HG03025 (cell line): Measurements from ENCODE around the gene UBA5.
"Not testable (repeated sequence)": the region's sequence is repeated elsewhere in the genome, so short reads cannot be mapped to it uniquely, and the experiment has no call there.

Experiments used
- ATAC-seq: cut with Tn5 transposase; IDR thresholded peaks from one replicate; pipeline ENCODE4 v1.9.1; 2021; ENCODE audit warnings: mild to moderate bottlenecking, moderate library complexity; ENCODE audit not compliant: unreplicated experiment, low FRiP score

UBA5 gene

DNA sequence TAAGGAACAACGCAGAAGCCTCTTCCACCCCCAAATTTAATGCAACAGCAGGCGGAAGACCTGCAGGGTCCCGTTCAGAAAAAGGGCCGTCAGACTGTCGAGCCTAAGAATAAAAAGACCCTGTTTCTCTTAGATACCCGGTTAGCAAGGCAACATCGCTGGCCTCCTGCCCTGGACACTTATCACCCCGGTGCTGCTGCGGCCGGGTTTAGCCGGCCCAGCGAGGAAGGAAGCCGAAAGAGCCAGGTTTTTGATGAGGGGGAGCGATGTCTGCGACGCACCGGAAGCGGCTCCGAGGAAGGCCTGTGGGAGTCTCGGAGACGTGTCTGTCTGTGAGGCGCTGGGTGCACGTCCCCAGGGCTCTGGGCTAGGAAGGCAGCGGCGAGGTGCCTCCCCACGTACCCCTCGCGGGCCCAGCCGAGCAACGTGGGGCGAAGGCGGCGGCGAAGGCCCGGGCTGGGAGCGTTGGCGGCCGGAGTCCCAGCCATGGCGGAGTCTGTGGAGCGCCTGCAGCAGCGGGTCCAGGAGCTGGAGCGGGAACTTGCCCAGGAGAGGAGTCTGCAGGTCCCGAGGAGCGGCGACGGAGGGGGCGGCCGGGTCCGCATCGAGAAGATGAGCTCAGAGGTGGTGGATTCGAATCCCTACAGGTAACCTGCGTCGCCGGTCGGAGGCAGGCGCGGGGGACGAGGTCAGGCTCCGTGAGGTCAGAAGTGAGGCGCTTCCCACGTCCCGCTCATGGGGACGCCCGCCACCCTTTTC, at the start of gene UBA5:
Gene UBA5, plus strand, starts transcription at position 278 of the 759 bp plus-strand sequence. Its CDS starts 209 bp downstream, at position 487.
- ATAC-seq = peak; percentile 68

GRCh38 chr3:132615301-132615700, 44.8 kb upstream of the UBA5 start:
- not testable (repeated sequence) for ATAC-seq

- no peak for ATAC-seq
Measured at GRCh38 chr3:132615881-132616280, 44.2 kb upstream of the UBA5 start.

GRCh38 chr3:132616780-132617179, 43.3 kb upstream of the UBA5 start:
- ATAC-seq = no peak

DNA sequence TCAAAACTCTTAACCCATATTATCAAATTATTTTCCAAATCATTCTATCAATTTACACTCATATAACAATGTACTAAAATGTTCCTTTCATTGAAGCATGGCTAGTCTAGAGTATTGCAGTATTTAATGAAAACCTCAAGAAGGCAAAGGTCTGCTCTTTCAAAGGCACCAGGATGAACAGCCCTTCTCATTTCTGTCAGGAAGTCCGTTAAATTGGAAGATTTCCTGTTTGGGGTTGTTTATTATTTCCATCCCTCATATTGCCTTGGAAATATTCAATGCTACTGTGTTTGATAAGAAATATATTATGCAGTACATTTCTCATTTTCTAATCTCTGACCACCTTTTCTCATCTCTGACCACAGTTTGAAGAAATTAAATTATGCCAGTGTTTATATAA, 38.0 kb upstream of the UBA5 start:
- no peak for ATAC-seq

GRCh38 chr3:132622761-132623160, 37.4 kb upstream of the UBA5 start:
- no peak for ATAC-seq

DNA sequence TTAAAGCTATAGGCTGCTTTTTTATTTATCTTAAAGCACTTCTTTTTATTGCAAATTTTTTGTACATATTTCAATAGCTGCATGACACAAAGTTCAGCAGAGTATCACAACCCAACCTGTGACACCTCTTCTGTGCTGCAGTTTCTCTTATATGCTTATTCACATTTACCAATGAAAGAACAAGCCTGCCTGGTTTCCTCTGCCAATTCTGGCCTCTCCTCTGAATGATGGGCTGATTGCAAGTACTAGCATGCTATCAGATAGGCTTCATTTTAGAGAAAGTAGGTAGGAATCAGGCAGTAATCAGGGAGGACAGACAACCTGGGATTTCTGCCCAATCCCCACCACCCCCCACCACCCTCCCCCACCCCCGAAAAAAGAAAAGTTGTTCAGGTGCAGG, 36.5 kb upstream of the UBA5 start:
- no peak for ATAC-seq

- ATAC-seq = no peak
Measured at GRCh38 chr3:132624790-132625189, 35.3 kb upstream of the UBA5 start.

DNA sequence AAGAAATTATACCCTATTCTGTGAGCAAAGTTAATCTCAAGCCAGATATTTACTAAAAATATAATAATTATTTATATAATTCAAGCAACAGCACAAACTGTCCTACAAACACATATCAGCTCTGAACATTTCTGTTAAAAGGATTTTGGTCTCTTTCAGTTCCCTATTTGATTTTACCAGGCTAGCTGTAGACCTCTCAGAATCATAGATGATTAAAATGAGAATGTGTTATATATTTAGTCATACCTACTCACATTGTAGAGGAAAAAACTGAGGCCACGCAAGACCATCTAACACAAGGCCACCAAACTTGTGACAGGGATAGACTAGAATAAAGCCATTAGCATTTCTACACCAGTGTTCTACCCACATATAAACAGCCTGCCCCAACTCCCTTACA, 34.5 kb upstream of the UBA5 start:
- ATAC-seq = peak; percentile 57

DNA sequence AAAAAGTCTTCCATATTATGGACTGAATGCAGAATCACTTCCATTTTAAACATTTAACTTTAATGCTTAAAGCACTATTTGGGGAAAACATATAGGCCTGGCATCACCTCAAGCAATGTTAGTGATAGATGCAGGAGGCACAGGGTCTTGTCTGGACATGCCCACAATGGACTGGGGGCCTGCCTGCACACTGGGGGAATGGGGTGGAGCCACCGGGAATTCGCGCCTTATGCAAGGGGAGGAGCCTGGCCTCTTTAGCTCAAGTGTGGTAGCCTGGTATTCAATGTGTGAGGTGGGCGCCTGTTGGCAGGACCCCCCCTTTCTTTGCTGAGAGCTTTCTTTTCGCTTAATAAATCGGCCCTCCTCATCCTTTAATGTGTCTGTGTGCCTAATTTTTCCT, 33.2 kb upstream of the UBA5 start:
- no peak for ATAC-seq

DNA sequence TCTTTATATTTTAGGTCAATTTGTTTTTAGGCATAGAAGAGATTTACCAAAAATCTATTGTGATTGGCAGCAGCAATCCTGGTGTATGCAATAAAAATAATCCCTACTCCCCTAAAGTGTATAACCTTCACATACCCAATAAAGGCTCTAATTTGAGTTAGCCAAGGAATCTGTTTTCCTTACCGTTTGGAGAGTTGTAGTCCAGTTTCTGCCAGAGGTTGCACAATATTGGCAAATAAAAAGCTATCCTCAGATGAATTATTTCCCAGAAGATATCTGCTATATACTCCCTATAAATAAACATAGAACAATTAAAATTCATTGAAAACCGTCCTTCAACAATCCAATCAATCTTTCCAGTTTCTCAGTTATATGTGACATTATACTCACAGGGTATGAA, 32.0 kb upstream of the UBA5 start:
- ATAC-seq = no peak

- ATAC-seq = no peak
Measured at GRCh38 chr3:132629928-132630327, 30.2 kb upstream of the UBA5 start.

DNA sequence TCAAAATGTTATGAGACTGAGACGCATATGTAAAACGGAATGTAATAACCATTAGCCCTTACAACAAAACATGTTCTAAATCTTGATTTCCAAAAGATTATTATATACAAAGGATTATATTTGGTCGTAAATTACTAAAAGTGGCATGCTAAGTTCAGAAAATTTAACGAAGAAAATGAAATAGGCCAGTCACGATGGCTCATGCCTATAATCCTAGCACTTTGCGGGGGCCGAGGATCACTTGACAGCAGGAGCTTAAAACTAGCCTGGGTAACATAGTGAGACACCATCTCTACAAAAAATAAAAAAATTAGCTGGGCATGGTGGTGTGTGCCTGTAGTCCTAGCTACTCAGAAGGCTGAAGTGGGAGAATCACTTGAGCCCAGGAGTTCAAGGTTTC, 29.5 kb upstream of the UBA5 start:
- no peak for ATAC-seq

DNA sequence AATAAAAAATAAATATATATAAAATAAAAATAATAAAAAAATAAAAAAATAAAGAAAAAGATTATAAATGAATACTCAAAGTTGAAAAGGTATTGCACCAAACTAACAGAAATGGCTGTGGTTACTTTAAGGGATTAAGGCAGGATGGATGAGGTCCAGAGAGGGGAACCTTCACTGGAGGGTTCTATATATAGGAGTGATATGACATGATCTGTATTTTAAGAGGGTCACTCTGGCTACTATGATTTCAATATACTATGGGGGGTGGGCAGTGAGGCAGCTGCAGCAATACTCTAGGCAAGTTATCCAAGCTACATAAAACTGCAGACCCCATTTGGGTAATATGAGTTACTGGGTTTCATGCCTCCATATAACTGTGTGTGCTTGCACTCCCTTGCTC, 25.1 kb upstream of the UBA5 start:
- ATAC-seq = no peak

DNA sequence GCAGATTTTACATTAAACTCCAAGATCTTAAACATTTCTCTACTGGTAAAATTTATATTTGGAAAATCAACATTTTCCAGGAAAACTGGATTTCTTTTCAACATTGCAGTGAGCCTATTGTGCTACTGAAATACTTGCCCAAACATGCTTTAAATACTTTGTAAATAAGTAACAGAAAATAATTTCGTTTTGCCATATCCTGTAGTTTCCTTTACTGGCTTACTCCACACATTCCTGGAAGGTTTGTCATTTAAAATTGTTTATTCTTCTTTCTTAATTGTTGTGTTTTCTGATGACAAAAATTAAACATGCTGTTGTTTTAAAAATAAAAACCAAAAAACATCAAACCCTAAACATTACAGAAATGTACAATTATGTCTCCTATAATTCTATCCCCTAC, 22.5 kb upstream of the UBA5 start:
- no peak for ATAC-seq

DNA sequence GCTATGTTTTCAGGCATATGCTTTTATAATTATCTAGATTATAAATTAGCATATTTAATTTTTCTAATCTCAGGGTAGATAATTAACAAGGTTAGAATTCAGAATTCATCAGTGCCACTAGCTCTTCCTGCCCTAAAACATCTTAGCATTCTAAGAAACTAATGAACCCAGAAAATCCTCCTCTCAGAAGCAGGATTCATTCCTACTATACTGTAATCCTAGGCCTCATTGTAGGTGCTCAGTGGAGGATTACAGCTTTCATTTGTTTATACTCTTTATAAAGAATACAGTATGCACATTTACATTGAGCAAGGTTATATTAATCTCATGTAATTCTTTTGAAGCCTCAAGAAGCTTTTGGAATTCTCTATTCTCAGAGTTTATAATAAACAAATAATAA, 21.4 kb upstream of the UBA5 start:
- ATAC-seq = no peak

DNA sequence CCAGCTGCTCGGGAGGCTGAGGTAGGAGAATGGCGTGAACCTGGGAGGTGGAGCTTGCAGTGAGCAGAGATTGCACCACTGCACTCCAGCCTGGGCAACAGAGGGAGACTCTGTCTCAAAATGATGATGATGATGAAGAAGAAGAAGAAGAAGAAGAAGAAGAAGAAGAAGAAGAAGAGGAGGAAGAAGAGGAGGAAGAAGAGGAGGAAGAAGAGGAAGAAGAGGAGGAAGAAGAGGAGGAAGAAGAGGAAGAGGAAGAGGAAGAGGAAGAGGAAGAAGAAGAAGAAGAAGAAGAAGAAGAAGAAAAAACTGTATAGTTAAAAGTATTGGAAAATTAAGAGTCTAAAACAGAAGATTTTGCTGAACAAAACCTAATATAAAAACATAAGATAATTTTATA, 18.7 kb upstream of the UBA5 start:
- not testable (repeated sequence) for ATAC-seq

DNA sequence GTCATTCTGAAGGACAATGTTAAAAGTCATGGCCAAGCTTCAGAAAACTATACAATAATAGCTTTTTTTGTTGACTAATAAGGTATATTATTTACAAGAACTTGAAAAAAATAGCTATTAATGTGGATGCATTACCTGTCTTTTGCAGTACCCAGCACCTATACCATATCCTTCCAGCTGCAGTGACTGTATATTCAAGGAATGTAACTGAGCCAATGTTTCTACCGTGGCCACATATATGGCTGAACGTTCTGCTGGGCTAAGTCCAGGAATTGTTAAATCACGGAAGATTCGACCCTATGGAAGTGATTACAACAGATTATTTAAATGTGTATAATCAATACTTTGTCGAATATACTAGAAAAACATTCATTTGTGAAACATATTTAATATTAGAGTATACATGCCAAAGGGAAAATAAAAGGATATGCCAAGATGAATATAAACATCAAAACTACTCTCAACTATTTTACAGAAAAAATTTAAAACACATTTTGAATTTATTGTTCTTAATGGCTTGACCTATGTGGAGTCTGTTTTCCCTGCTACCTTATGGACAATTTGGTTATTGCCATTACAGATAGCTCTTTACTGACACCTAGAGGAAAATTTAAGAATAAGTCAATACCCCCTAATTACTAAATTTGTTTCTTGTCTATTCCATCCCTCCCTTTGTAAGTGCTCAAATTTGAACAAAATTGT, 18.1 kb upstream of the UBA5 start:
- no peak for ATAC-seq

- no peak for ATAC-seq
Measured at GRCh38 chr3:132642539-132642847, 17.6 kb upstream of the UBA5 start.

DNA sequence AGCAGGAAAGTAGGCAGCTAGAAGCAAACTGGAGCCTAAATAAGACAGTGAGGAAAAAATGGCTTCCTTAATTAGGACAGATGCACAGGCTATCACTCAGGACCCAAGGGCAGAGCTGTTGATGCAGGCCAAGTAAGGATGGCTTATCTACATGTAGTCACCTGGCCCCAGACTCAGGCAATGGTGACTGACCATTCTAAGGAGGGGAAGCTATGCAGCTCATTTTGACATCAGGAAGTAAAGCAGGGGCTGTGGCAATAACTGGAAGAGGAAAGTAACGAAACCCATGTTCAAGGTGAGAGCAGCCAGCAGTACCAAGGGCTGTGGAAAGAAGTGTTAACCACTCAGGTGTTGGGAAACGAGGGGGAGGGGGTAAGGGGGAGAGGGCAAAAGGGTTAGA, 16.8 kb upstream of the UBA5 start:
- ATAC-seq = no peak

- no peak for ATAC-seq
Measured at GRCh38 chr3:132645058-132645457, 15.1 kb upstream of the UBA5 start.

DNA sequence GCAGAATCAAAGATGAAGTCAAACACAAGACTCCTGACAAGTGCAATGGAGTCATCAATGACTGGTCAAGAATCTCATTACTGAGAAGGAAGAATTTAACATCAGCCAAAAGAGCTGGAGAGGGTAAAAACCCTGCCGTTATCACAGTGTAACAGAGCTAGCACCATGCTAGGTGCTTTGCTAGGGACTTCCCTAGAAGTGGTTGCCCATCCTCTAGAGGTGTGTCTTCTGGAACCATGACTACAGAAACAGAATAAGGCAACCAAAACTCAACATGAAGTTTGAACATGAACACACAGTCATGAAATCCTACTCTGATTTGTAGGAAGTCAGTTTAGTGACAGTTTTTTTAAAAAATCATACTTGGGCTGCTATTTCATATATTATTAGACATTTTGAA, 10.0 kb upstream of the UBA5 start:
- ATAC-seq = no peak
